NCI-H774 (cell line): ENCODE results near the gene RIPK4.

ENCODE experiments used
- DNase-seq: peaks from one replicate; lab custom pipeline; 2025; lab: John Stamatoyannopoulos, UW

The RIPK4 gene

DNA sequence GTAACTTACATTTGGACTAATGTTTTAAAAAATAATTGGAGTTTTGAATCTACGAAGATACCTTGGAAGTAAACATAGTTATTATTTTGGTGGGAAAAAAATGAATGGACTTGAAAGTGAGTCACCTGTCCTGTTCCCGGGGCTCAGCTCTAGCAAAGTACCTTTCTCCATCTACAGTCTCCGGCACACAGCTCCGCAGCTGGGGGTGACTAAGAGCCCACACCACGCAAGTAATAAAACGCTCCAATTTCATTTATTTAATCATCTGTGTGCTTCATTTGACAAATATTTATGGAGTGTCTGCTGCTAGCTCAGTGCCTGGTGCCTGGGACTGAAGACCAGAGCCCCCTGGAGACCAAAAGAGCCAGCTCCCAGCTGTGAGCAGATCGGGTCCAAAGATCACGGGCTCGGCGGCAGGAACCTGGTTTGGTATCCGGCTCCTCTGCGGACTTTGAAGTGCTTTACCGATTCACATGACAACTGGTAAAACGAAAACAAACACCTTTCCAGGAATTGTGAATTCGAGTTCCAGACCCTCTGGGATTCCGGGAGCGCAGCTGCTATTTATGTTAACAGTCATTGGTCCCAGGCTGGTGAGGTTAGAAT, 1.7 kb upstream of the RIPK4 start:
- DNase-seq: peak; percentile 6

DNA sequence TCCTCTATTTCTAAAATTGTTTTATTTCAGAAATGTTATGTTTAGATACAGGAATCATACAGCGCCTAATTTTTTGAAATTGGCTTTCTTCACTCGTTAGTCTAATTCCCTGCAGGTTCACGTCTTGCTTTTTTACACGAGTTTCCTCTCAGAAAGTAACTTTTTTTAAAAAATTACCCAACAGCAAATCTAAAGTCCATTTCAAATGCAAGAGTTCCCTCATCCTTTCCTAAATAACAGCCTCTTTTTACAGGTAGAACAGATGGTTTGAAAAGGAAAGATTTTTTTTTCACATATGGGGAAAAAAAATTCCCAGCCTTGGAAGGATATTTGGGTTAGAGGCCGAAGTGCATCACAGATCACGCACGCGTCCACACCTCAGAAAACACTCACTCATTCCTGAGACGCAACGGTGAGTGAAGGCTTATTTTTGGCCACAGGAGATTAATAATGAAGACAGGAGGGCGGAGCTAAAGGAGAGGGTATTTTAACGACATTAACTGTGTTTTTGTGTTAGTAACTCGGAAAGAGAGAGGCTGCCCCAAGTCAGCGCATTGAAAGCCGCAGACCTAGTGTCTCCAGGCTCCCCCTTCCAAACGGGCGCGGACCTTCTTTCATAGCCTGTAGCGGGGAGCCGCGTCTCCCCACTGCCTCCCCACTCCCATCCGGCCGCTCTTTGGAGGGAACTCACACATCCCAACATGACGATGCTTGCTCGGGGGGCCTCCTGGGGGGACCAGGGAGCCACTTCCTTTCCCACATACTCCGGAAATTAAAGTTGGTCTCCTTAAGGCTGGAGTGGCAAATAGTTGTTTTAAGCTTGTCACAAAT, 969 bp upstream of the RIPK4 start:
- no peak for DNase-seq

DNA sequence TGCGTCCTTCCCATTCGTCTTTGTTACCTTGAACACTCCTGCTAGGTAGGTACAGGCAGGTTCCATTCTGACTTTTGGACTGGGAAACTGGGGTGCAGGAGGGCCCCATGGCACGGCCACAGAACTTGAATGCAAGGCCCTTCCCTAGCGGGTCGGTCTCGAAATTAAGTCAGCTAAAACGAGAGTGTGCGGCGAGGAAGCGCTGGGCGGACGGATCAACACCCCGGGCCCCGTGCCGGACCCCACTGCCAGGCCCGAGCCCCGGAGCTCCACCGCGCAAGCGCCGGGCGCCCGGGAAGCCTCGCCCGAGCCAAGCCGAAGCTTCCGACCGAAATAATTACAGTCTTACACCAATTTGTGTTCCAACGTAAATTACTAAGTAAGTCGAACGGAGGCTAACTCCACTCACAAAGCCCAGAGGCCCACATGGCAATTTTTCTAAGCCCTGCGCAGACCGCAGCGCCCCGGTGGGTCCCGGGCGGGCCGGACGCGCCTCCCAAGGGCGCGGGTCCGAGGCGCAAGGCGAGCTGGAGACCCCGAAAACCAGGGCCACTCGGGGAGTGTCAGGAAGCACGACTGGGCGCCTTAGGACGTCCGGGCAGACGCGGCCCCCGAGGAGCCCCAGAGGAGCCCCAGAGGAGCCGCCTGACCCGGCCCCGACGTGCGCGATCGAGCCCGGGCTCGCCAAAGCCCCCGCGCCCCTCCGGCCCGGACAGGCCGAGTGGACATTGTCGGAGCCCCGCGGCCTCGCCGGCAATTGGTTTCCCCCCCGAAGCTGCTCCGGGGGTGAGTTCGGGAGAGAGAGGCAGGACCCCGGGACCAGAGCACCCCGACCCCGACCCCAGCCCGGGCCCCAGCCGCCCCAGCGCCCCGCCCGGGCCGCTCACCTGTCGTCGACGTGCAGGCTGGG, 624 bp downstream of the RIPK4 start:
- no peak for DNase-seq

DNA sequence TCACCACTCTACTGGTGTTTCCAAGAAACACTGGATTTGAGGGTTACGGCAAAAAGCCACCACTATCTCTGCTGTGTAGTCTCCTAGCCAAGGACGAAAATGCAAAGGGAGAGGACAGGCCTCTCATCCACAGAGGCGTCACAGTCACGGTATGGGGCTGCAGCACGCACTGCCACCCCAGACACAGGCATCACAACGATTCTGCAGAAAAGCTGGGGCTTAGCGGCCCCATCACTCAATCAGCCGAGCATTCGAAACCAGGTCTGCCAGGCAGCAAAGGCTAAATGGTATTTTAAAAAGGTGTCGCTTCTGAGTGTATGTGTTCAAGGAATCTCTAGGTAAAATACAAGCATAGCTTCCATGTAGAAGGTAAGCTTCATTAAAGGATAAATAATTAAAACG, 1.4 kb downstream of the RIPK4 start:
- DNase-seq: no peak

DNA sequence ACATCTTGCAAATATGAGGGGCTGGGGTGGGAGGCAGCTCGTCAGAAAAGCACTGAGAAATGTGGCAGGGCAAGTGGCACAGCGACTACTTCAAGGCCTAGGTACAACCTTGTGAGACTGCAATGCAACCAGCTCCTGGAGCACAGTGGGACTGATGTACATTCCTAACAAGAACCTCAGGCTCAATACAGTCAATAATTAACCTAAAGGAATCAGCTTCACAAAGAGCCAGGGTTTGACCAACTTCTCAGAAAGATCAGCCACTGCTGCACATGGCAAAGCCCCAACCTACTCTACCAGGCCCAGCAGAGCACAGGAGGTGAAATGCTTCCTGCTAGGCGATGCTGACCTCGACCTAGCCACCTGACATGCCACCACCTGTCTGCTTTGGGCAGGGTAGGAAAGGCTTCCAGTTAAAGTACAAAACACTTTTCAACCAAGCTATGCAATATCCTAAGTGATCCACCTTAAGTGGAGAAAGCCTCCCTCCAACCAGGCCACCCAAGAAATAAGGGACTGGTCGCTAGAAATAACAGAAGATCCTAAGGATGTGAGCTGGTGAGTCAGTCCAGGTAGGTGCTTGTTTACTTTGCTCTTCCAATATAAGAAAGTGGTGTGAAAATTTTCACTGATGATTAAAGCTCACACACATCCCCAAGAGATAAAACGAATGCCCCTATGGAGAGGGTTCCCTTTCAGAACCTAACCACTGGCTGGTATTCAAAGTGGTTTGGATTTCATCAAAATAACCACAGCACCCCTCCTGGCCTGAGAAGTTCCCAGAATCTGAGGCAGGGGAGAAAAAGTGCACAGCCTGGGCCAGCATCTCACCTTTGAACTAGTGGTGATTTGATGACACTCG, 2.1 kb downstream of the RIPK4 start:
- no peak for DNase-seq

DNA sequence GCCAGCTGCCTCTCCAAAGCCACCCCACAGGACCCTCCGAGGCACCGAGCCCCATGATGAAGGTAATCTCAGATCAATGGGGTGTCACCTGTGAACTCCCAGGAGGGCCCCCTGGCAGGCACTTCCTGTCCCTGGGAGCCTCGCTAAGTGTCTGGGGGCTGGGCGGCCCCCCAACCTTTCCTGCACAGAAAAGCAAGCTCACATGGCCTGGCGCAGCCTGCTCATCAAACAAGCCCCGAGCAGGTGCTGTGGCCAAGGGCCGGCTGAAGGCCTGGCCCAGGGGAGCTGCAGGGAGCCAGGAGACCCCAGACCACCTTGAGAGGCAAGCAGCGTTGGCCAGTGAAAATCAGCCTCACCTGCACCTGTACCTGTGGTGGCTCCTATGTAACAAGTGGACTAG, 2.9 kb downstream of the RIPK4 start:
- no peak for DNase-seq

DNA sequence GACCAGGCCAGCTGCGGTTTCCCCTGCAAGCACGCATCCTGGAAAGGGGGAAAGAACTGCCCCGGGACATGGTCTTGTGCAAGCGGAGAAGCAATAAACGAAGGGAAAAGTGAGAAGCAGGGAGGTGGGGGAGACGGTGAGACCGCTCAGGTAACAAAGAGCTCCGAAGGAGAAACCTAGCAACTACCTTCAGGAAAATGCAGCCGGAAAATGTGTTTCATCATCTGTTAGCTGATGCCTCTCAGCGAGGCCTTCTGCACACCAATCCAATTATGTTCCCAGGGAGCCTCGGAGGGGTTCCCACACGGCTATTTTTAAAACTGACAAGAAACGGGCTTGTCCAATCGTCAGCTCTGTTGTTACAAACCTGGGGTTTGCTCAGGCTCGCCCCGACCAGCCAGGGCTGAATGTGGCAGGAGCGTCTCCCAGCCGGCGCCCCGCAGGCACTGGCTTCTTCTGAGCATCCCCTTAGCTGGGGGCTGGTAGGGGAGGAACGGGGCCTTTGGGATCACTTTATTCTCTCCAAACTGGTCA, 3.4 kb downstream of the RIPK4 start:
- DNase-seq: no peak

DNA sequence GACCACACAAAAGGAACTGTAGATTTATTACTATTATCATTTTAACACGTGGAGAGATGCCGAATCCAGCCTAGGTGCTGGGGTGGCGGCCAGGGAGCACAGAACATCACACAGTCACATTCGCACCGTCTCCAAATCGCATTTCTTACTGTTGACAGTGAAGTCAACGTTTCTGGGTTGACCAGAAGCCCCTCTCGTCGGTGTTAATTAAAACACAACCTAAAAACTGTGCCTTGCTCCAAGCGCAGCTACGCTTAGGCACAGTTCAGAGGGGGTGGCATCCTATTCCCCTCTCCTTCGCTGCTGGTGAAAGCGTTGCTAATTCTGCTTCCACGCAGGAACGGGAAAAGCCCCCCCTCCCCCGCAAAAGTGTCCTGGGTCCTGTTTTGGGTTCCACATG, 4.1 kb downstream of the RIPK4 start:
- no peak for DNase-seq

DNA sequence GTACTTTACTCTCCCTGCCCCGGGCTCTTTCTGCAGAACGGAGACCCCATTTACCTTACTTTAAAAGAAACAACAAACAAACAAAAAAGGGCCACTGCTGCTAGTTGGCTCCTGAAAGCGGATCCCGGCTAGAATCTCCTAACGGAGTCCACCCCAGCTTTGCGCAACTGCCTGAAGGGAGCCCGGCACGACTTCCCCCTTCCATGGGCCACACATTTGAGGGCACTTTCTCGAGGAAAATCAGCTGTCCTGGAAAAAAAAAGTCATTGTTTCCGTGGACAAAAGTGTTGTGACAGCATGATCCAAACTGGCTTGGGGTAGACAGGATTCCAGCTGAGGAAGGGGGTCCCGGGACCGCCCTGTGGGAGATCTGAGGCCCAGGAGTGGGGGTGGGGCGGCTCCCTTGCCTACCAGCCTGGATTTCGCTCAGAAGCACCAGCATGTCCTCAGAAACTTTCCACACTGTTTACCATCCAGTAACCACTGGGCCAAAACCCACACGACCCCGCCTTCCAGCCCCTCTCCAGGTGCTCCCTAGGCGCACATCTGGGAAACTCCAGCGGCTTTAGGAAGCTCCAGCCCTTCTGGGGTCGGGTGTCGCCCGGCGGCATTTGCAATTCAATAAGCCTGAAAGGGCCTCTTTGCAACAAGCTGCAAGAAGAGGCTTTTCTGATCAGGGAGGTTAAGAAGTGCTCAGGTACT, 4.8 kb downstream of the RIPK4 start:
- no peak for DNase-seq

DNA sequence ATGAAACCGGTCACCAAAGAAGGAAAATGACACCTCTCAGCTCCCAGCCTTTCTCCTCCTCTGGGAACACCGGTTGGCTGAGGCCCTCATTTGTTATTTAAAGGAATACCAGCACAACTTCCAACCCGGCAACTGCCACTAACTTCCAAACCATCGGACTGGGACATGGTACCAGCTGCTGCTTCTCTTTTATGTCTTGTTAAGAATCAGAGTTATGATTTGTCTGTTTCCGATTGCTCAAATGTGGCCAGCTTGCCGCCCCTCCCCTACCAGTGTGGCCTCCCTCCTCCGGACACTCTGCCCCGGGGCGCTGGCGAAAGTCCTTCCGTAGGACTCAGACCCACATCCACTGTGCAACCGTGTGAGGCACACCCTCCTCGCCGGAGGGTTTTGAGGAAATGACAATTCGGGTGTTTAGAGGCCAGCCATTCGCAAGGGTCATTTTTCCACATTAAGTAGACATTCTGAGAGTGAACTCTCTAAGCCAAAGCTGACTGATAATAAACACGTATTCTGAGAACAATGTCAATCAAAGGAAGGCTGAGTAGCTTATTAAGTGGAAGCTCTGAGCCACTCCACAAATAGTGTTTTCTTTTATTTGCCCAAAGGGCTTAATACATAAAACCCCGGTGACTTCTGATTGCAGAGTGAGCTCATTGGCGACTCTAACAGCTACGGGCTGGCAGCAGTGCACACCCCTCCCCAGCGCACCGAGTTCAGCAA, 5.5 kb downstream of the RIPK4 start:
- DNase-seq: peak; percentile 23

DNA sequence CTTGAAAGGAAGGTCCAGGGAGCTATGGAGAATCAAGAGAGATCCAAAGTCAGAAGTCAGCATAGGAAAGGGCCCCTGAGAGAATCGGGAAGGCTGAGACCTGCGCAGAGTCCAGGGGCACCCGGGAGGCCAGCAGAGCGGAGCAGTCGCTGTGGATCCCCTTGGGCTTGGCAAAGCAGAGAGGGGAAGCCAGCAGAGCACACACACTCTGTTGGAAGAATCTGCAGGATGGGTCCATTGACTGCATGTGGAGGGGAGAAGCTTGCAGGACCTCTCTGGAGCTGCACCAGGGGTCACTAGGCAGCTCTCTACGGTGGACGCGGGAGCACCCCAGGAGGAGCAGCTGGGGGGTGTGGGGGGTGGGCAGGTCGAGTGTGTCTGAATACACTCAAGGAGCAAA, 6.4 kb downstream of the RIPK4 start:
- no peak for DNase-seq

DNA sequence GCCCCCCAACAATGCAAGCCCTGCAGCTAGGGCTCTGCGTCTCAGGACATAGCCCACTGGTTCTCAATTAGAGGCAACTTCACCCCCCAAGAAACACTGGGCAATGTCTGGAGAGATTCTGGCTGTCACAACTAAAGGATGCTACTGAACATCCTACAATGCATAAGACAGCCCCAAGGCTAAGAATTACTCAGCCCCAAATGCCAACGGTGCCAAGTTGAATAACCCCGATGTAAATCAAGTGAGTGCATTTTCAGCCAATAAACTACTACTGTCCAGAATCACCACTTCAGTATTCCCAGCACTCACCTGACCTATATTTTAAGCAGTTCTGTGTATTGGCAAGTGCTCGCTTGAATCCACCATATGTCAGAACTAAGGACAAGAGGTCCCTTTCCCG, 6.9 kb downstream of the RIPK4 start:
- no peak for DNase-seq

DNA sequence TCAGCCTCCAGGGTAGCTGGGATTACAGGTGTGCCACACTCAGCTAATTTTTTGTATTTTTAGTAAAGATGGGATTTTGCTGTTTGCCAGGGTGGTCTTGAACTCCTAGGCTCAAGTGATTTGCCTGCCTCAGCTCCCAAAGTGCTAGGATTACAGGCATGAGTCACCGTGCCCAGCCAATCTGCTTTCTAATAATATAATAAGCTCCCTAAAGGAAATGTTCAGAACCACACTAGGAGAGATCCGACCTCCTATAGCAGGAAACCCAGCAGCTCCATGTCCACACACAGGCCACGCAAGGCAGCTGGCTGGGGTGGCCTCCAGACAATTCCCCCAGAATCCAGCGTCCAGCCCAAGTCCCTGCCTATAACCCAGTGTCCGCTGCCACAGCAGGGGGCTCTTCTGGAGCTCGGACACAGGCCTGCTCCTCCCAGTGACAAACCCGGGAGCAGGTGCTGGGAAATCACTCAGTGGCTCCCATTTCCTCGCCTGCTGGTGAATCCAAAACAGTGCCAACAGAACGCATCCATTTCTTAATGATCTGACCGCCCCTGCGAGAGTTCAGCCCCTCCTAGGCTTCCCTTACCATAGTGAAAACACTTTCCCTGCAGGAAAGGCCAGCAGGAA, 7.5 kb downstream of the RIPK4 start:
- DNase-seq: no peak

DNA sequence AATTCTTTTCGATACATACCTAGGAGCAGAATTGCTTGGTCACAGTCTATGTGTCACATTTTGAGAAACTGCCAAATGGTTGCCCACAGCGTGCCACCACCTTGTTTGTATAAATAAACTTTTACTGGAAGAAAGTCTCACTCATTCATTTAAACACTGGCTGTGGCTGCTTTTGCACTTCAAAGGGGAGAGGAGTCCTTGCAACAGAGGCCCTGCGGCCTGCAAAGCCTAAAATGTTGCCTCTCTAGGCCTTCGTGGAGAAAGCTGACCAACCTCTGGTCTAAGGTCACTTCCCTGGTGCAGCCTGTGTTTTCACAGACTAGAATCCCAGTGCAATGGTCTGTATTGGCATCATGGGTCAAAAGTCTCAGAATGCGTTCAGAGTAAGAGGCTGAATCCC, 8.3 kb downstream of the RIPK4 start:
- no peak for DNase-seq

DNA sequence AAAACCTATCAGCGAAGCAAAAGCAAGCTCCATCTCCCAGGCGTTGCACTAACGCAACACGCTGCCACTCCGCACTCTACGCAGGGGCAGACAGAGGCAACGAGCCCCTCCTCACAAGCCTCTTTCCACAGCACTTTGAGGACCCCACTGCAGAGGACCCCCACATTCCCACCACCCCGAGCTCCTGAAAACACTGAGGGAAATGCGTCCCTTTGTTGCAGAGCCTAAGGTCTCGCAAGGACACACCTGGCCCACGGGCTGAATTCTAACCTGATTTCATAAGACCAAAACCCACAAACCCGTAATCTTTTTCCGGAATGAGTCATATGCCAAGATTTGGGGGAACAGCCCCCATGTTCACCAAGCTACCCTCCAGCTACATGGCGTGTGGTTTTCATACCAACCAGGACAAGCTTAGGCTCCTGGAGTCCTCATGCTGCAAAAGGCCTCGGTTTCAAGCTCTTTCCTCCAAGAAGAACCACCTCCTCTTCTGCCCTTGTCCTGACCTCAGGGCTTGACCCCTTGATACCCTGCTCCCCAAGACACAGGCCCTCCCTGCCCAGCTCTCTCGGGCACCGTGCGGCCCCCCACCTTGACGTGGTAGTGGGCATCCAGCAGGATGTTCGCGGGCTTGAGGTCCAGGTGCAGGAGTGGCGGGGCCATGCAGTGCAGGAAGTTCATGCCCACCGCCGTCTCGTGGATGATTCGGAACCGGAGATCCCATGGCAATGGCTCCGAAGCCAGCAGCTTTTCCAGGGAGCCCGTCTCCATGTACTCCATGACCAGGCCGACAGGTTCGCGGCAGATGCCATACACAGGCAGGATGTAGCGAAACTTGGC, 10.7 kb downstream of the RIPK4 start:
- no peak for DNase-seq

DNA sequence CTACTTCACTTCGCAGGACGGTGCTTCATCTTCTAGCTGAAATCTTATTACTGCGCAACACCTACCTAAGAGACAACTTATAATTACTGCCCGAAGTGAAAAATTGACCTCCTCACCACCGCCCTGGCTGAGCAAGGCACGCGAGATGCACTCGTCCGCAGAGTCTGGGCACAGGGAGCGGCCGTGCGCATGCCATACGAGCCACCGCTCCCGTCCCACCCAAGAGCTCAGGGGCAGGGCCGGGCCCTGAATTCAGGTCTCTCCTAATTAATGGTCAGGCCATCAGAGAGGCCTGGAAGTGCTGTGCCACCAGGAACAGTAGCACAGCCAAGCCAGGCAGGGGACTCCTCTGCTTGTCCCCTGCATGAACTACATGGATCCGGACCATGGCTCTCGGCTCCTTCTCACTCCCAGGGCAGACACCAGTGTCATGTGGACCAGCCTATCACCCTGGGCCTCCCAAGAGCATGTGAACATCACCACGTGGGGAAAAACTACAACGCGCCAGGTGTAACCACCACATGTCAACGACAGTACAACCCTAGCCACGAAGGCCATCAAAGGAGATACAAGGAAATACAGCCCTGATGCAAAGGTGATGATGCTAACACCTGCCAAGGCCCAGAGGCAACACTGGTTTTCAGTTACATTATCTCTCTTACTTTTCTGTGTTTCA, 11.5 kb downstream of the RIPK4 start:
- DNase-seq: no peak

DNA sequence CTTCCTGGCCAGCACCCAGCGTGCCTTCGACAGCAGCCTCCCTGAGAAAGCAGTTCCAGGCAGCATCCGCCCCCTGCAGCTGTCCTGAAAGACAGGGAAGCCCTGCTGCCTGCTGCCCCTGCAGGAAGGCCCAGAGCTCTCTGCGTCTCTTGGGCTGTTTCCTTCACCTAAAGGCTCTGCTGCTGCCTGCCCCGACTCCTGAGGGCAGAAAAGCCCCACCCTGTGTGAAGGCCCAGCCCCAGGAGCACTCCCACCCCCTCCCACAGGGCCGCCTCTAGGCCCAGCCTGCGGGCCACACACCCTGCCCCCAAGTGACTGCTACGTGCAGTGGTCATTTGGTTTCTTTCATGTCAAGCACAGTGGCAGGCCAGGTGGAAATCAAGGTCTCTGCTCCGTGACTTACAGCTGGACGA, 12.4 kb downstream of the RIPK4 start:
- no peak for DNase-seq
